Adrenal gland (tissue), 5 donors: ENCODE results near the gene SNX32.

ENCODE experiments used
- POLR2A ChIP-seq, 2 donors: fragments of 450-650 bp; IDR thresholded peaks; one replicate each; pipeline ENCODE4 v1.6.1; 2017; ENCODE audit warnings: antibody characterized with exemption in 2 of 2, mild to moderate bottlenecking in 2 of 2, moderate library complexity in 1 of 2
- TF ChIP-seq, protein P1 (sequence below), 6 experiments: fragments of 450-650 bp in 4 of 6; fragments of 200-600 bp in 2 of 6; sonication (generic) in 1 of 6; IDR thresholded peaks; 1 replicate in 5 of 6; 2 replicates in 1 of 6; pipeline versions ENCODE4 v1.5.1 to v1.8.0; 2016 to 2021; ENCODE audit warnings: antibody characterized with exemption in 6 of 6, mild to moderate bottlenecking in 2 of 6, moderate library complexity in 1 of 6
- donor health status: DM: no; HTN: no; CAD: no.

DNA sequence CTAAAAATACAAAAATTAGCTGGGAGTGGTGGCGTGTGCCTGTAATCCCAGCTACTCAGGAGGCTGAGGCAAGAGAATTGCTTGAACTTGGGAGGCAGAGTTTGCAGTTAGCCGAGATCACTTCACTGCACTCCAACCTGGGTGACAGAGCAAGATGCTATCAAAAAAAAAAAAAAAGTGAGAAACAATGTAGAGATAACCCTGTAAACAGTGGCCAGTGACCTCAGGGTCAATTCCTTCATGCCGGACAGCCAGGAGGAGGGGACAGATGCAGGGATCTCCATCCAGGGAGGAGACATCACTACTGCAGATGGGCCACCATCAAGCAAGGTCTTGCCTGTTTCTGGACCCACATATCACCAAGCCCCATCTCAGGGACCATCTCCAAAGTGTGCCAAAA is 14.0 kb downstream of the SNX32 start:
- TF ChIP-seq POLR2A (IDR thresholded peaks at IDR 0.05): no peak
- TF ChIP-seq, protein P1, sequence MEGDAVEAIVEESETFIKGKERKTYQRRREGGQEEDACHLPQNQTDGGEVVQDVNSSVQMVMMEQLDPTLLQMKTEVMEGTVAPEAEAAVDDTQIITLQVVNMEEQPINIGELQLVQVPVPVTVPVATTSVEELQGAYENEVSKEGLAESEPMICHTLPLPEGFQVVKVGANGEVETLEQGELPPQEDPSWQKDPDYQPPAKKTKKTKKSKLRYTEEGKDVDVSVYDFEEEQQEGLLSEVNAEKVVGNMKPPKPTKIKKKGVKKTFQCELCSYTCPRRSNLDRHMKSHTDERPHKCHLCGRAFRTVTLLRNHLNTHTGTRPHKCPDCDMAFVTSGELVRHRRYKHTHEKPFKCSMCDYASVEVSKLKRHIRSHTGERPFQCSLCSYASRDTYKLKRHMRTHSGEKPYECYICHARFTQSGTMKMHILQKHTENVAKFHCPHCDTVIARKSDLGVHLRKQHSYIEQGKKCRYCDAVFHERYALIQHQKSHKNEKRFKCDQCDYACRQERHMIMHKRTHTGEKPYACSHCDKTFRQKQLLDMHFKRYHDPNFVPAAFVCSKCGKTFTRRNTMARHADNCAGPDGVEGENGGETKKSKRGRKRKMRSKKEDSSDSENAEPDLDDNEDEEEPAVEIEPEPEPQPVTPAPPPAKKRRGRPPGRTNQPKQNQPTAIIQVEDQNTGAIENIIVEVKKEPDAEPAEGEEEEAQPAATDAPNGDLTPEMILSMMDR (IDR thresholded peaks at IDR 0.05): no peak
